Loucy (cell line): Measurements from ENCODE around the gene CLDN22.

ENCODE experiments used
- EZH2phosphoT487 ChIP-seq: fragments of 200-600 bp; IDR thresholded peaks from 2 replicates; pipeline ENCODE4 v1.6.1; 2018; ENCODE audit warnings: antibody characterized with exemption, mild to moderate bottlenecking, moderate library complexity, borderline replicate concordance
- TF ChIP-seq, protein P1 (sequence below): fragments of 200-600 bp; sonication (generic); conservative IDR thresholded peaks from 2 replicates; pipeline ENCODE4 v1.5.1; 2014; ENCODE audit warnings: mild to moderate bottlenecking, antibody characterized with exemption, low read length

- TF ChIP-seq, protein P1, sequence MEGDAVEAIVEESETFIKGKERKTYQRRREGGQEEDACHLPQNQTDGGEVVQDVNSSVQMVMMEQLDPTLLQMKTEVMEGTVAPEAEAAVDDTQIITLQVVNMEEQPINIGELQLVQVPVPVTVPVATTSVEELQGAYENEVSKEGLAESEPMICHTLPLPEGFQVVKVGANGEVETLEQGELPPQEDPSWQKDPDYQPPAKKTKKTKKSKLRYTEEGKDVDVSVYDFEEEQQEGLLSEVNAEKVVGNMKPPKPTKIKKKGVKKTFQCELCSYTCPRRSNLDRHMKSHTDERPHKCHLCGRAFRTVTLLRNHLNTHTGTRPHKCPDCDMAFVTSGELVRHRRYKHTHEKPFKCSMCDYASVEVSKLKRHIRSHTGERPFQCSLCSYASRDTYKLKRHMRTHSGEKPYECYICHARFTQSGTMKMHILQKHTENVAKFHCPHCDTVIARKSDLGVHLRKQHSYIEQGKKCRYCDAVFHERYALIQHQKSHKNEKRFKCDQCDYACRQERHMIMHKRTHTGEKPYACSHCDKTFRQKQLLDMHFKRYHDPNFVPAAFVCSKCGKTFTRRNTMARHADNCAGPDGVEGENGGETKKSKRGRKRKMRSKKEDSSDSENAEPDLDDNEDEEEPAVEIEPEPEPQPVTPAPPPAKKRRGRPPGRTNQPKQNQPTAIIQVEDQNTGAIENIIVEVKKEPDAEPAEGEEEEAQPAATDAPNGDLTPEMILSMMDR, result no peak
- TF ChIP-seq EZH2phosphoT487, result no peak
Observed at GRCh38 chr4:183329244-183329643, 9.2 kb upstream of the CLDN22 start.
